GM18951 (cell line): ENCODE measurements around the gene MCF2L.

Experiments used
- POLR2A ChIP-seq: IDR thresholded peaks from 4 replicates; pipeline ENCODE4 v1.6.1; 2011; ENCODE audit warnings: mild to moderate bottlenecking; ENCODE audit not compliant: insufficient read length, insufficient read depth; ENCODE audit errors: extremely low read depth
- in situ Hi-C: fragments of 300-500 bp; cut with MboI; formaldehyde crosslinking; loops from one replicate; pipeline ENCODE4 v1.12.0; 2022; ENCODE audit warnings: low sequenced_read_pairs, mixed read lengths, inconsistent platforms; ENCODE audit not compliant: unreplicated experiment

MCF2L gene

GRCh38 chr13:113008851-113009250 lies 39.8 kb downstream of the MCF2L start:
- no peak for TF ChIP-seq POLR2A
- in situ Hi-C loops: no loop called here

- in situ Hi-C loops: no loop called here
- TF ChIP-seq POLR2A: no peak
Observed at GRCh38 chr13:113009743-113010509, 40.9 kb downstream of the MCF2L start.

GRCh38 chr13:113010510-113010865 lies 41.5 kb downstream of the MCF2L start:
- TF ChIP-seq POLR2A: no peak
- in situ Hi-C loops: no loop called here

GRCh38 chr13:113013303-113013702 lies 44.3 kb downstream of the MCF2L start:
- no peak for TF ChIP-seq POLR2A
- in situ Hi-C loops: no loop called here

- TF ChIP-seq POLR2A: no peak
- in situ Hi-C loops: no loop called here
Observed at GRCh38 chr13:113013878-113014751, 45.1 kb downstream of the MCF2L start.

GRCh38 chr13:113014752-113015745 lies 46.0 kb downstream of the MCF2L start:
- in situ Hi-C loops: no loop called here
- TF ChIP-seq POLR2A: no peak

- no peak for TF ChIP-seq POLR2A
- in situ Hi-C loops: no loop called here
Observed at GRCh38 chr13:113015826-113016525, 47.0 kb downstream of the MCF2L start.

- no peak for TF ChIP-seq POLR2A
- in situ Hi-C loops: no loop called here
Observed at GRCh38 chr13:113016526-113017295, 47.7 kb downstream of the MCF2L start.

GRCh38 chr13:113017506-113018215 lies 48.6 kb downstream of the MCF2L start:
- no peak for TF ChIP-seq POLR2A
- in situ Hi-C loops: no loop called here

GRCh38 chr13:113018676-113019465 lies 49.9 kb downstream of the MCF2L start:
- TF ChIP-seq POLR2A: no peak
- in situ Hi-C loops: no loop called here
